ENCODE data around the gene MMEL1.
"Not testable (repeated sequence)": the region's sequence is repeated elsewhere in the genome, so short reads cannot be mapped to it uniquely, and the experiment has no call there.

The MMEL1 gene

GRCh38 chr1:2590233-2591141, 42.3 kb downstream of the MMEL1 start:
- DNase-seq: no peak

GRCh38 chr1:2589431-2590232, 43.2 kb downstream of the MMEL1 start:
- no peak for DNase-seq

DNA sequence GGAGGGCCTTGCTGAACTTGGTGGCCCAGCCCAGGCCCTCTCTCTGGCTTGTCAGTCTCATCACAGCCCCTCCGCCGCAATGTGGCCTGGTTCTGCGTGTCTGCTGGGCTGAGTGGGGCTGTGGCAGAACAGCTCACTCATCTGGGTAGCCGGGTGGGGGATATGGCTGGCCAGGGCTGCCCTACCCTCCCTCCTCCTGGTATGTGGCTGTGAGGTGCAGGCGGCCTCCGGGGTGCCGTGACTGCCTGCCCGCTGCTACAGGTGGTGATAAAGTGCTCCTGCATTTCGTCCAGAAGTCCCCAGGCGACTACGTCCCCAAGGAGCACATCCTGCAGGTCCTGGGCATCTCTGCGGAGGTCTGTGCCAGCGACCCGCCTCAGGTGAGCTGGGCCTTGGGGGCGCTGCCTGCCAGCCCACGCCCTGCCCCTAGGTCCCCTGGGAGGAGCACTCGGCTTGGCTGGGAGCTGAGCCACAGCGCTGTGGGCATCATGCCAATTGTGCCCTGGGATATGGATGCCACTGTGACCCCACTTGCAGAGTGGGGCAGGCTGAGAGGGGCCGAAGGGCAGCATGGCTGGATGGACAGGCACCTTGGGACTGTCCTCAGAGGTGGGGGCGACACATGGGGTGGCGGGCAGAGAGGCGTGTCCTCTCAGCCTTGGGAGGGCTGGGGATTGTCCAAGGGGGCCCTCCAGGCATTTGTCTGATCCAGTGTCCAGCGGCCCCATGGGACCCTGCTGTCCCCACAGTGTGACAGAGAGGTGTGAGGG, 44.0 kb downstream of the MMEL1 start:
- DNase-seq: no peak

- no peak for DNase-seq
Observed at GRCh38 chr1:2587860-2588571, 44.8 kb downstream of the MMEL1 start.

- DNase-seq: peak in 1 of 14 donors; percentile 49
Observed at GRCh38 chr1:2587071-2587859, 45.6 kb downstream of the MMEL1 start.

DNA sequence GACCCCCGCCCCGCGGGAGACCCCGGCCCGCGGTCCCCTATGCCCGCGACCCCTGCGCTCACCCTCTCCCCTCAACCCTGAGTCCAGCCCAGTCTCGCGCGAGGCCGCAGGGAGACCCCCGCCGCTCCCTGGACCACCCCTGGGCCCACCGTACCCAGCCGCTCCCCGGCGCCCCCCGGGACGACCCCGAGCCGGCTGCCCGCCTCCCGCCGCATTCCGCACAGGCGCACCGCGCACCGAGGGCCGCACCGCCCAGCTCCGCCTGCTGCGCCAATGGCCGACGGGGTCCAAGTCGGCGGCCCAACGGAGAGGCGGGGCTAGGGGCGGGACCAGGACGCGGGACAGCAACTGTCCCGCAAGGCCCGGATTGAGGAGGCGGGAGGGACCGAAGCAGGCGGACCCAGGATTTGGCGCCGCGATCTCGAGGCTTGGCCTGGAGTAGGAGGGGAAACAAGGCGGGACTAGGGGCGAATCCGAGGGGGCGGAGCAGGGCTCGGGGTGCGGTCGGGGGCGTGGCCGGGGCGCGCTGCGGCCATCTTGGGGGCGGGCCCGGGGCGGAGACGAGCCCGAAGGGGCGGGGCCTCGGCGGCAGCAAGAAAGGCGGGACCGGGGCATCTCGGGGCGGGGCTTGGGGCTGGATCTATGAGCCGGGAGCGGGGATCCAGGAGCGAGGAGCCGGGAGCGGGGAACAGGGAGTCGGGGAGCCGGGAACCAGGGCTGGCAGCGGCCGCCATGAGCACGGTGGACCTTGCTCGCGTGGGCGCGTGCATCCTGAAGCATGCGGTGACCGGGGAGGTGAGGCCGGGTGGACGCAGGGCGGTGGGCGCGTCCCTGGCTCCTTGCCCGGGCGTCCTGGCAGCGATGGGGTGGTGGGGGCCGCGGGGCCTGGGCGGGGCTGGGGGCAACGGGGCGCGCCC, 46.4 kb downstream of the MMEL1 start, which contains the start of gene PRXL2B:
Gene PRXL2B, plus strand, starts transcription at position 624 of the 917 bp plus-strand sequence. Its CDS starts 109 bp downstream, at position 733.
- DNase-seq: peak; percentile 86 to 99 (median 98)

DNA sequence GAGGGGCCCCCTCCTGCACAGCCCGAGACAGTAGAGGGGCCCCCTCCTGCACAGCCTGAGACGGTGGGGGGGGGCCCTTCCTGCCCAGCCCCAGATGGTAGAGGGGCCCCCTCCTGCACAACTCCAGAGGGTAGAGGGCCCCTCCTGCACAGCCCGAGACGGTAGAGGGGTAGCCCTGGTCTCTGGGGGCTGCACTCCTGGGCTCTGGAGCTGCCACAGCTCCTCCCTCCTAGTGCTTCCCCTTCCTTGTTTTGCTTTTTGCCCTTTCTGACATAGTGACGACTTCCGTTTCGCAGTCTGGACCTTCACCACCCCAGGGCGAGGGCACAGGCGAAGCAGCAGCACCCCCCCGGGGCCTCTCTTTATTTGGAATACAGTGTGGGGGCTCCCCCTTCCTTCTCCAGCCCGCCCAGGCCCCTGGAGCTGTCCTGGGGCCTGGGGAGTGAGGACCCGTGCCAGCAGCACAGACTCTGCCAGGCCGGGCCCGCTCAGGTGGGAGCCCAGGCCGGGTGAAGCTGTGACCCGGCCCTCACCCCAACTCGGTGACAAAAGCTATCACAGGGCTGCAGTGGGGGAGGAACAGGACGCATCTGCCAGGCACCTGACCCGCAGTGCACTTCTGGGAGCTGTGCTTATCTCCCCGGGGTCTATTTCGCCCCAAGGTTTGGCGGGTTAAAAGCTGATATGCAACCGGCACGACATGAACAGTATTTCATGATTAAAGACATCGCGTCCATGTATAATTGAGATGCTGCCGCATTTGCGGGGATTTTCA, 47.3 kb downstream of the MMEL1 start:
- peak in 13 of 14 donors; percentile 10 to 75 (median 54) for DNase-seq

GRCh38 chr1:2584686-2585317, 48.0 kb downstream of the MMEL1 start:
- DNase-seq: no peak

- no peak for DNase-seq
Observed at GRCh38 chr1:2583871-2584351, 48.9 kb downstream of the MMEL1 start.

DNA sequence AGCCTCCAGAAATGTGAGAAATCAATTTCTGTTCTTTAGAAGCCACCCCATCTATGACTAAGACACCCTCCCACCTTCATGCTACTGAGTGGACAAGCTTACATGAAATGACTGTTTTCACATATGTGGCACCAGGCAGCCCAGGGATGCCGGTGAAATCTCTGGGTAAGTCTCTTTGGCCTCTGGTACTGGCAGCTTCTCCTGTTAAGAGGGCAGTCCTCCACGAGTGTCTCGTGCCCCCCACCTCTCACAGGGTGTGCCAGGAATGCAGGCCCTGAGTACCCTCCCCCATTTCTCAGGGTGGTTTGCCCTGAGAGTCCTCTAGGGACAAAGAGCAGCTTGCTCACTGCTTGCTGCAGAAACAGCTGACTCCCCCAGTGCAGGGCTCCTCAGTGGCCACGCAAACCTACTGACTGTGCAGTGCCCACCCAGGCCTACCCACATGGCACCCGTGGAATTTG, 49.5 kb downstream of the MMEL1 start:
- DNase-seq: no peak

DNA sequence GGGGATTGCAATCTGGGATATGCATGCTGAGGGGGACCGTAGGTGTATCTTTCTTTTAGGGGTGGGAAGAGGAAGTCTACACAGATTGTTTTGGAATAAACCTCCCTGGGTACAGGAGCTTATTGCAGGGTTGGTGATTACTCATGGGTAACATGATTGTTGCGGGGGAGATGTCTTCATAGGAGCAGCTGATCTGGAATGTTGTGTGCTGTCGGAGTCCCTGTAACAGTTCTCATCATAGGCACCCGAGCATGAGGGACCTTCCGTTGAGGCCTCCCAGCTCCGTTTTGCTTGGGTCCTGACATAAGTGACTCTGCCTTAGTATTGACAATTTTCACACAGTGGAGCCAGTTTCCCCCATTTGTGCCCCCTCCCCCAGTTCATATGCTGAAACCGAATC, 50.4 kb downstream of the MMEL1 start:
- no peak for DNase-seq

- DNase-seq: no peak
Observed at GRCh38 chr1:2580691-2581090, 52.1 kb downstream of the MMEL1 start.

- no peak for DNase-seq
Observed at GRCh38 chr1:2578758-2579118, 54.1 kb downstream of the MMEL1 start.

DNA sequence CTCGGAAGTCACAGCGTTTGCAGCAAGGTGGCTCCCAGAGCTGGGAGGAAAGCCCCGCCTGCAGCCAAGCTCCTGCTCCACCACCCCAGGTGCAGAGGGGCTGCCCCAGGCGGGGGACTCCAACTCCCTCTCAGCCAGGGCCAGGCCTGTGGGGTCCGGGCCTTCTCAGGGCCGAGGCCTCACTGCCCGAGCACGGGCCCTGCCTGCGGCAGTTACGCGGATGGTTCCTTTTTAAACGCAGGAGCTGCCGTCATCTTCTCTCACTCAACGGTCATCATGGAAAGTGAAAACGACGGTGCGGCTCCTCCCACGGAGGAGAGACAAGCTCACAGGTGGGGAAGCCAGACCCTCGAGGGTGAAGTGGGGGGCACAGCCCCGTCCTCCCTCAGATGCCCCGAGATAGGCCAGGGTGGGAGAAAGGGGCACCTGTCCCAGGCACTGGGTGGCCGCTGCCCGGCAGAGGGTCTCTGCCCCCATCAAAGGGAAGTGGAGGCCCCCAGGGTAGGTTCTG, 55.2 kb downstream of the MMEL1 start:
- DNase-seq: not testable (repeated sequence)

GRCh38 chr1:2575801-2576663, 56.8 kb downstream of the MMEL1 start:
- DNase-seq: no peak

- no peak for DNase-seq
Observed at GRCh38 chr1:2574350-2574749, 58.5 kb downstream of the MMEL1 start.
